ENCODE results near the gene ABHD6.

DNA sequence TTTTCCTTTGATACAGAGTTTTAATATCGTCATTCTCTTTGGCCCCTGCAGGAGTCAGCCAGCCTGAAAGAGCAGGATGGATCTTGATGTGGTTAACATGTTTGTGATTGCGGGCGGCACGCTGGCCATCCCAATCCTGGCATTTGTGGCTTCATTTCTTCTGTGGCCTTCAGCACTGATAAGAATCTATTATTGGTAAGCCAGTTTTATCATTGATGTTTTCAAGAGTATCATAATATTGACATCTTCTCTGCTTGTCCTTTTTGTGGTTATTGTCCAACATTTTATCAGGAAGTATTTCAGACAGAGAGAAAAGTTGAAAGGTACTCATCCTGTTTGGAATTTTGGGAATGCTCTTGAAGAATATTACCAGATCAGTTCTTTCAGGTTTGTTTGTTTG, 18.9 kb downstream of the ABHD6 start:
- TF ChIP-seq CTCF (IDR thresholded peaks at IDR 0.05; ENCODE audit: low read depth, low read length) (no peak), EZH2phosphoT487 (IDR thresholded peaks at IDR 0.05; ENCODE audit: low read depth) (no peak)
